GM23248 (cell line): ENCODE results near the gene DKK3.

Experiments
- EZH2 ChIP-seq: fragments of 200-600 bp; sonication (generic); IDR thresholded peaks from 2 replicates; pipeline ENCODE4 v1.6.1; 2018; ENCODE audit warnings: antibody characterized with exemption, mild to moderate bottlenecking; ENCODE audit not compliant: insufficient read depth, poor library complexity, severe bottlenecking
- EZH2phosphoT487 ChIP-seq: fragments of 200-600 bp; sonication (generic); IDR thresholded peaks from 2 replicates; pipeline ENCODE4 v1.6.1; 2018; ENCODE audit warnings: antibody characterized with exemption, moderate library complexity, mild to moderate bottlenecking, low read depth; ENCODE audit not compliant: insufficient read depth

DNA sequence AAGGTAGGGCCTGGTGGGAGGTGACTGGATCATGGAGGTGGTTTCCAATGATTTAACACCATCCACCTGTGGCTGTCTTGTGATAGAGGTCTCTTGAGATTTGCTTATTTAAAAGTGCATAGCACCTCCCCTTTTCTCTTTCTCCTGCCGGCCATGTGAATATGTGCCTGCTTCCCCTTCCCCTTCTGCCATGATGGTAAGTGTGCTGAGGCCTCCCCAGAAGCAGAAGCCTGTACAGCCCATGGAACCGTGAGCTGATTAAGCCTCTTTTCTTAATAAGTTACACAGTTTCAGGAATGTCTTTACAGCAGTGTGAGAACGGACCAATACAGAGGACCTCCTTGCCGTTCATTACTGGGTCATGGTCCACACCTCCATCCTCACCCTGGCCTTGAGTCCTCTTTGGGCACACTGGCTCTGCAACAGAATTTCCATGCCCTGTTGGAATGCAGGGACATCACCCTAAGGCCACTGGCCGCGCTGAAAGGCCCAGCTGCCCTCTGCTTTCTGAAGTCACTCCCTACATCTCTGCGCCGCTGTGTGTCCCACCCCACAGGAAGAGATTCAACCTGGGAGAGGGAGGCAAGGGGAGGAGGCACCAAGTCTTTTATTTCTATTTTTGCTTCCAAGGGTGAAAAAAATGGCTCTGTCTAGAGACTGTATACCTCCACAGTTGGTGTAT is 49.0 kb upstream of the DKK3 start:
- TF ChIP-seq EZH2phosphoT487 (no peak), EZH2 (no peak)
